Kidney (tissue), 14 donors: ENCODE results near the gene CYTH2. TPM values are rescaled to one million over a fixed set of nuclear protein-coding genes. Genes with fewer than 3 reads are reported as not detected.

Source experiments
- DNase-seq, 5 donors: peaks; one replicate each; pipeline ENCODE4 v3.0.0-alpha.2; 2013 to 2020
- FAIRE-seq: peaks from 2 replicates; lab custom pipeline; 2012; peaks lifted over from hg19 to GRCh38; lab: Jason Lieb, UNC
- H3K27ac ChIP-seq, 2 donors: one replicate each; pipeline ENCODE4 v1.7.0; 2013; ENCODE audit warnings: low read depth in 2 of 2, low read length in 2 of 2, inconsistent platforms in 1 of 2
- H3K27me3 ChIP-seq: one replicate; pipeline ENCODE4 v1.7.1; 2013; ENCODE audit warnings: low read length, inconsistent platforms; ENCODE audit not compliant: control insufficient read depth, insufficient read depth
- H3K36me3 ChIP-seq, 3 donors: one replicate each; pipeline versions ENCODE4 v1.7.0 to v1.7.1; 2013; ENCODE audit warnings: low read length in 3 of 3, control low read depth in 1 of 3, inconsistent platforms in 1 of 3; ENCODE audit not compliant: insufficient read depth in 3 of 3, control insufficient read depth in 2 of 3
- H3K4me1 ChIP-seq, 3 donors: one replicate each; pipeline versions ENCODE4 v1.7.0 to v1.7.1; 2013; ENCODE audit warnings: low read length in 3 of 3, inconsistent platforms in 1 of 3, low read depth in 1 of 3; ENCODE audit not compliant: control insufficient read depth in 2 of 3, insufficient read depth in 2 of 3
- H3K4me3 ChIP-seq, 3 donors: one replicate each; pipeline versions ENCODE4 v1.7.0 to v1.8.1; 2013; ENCODE audit warnings: low read length in 3 of 3, control low read depth in 1 of 3, inconsistent platforms in 1 of 3
- H3K9ac ChIP-seq, 3 donors: one replicate each; pipeline versions ENCODE4 v1.7.0 to v1.7.1; 2013; ENCODE audit warnings: low read length in 3 of 3, control low read depth in 1 of 3, inconsistent platforms in 1 of 3
- H3K9me3 ChIP-seq, 3 donors: one replicate each; pipeline versions ENCODE4 v1.7.0 to v1.7.1; 2013; ENCODE audit warnings: low read length in 3 of 3, control low read depth in 1 of 3, inconsistent platforms in 1 of 3; ENCODE audit not compliant: control insufficient read depth in 2 of 3, insufficient read depth in 1 of 3
- CTCF ChIP-seq: IDR thresholded peaks from 3 replicates; pipeline ENCODE4 v1.5.1; 2012; ENCODE audit warnings: mild to moderate bottlenecking, moderate library complexity, borderline replicate concordance; ENCODE audit not compliant: insufficient read depth; ENCODE audit errors: extremely low read depth
- intact Hi-C: fragments of 100-400 bp; cut with DNase I; formaldehyde crosslinking; loops from one replicate; pipeline ENCODE4 v1.11.1; 2022
- polyA plus RNA-seq: library from polyadenylated mRNA; stranded (reverse); fragments of 350-450 nt; fragmentation: Illumina TruSeq; extraction: RNeasy Lipid Tissue Mini Kit (QIAGEN cat#74804); gene quantifications from one replicate; pipeline ENCODE4 v1.2.3, GENCODE V29; 2014; ENCODE audit warnings: low read depth, low replicate concordance; ENCODE audit not compliant: insufficient read depth
- total RNA-seq: library from RNA; stranded (reverse); fragmentation: NEBNext Ultra II Directional; extraction: Animal tissue kit (Norgen Biotek cat#: 25700); gene quantifications from one replicate; pipeline ENCODE4 v1.2.1, GENCODE V29; 2021
- donor health status: control.
- donor health status: control.
- donor health status: control.
- donor health status: control.
- donor health status: control.
- donor health status: DM: yes; HTN: yes; CAD: no.
- donor health status: Normal renal cell carcinoma (clear cell type).

CYTH2 gene
- total and polyA plus RNA-seq, 2 donors from 2014 or later, result 51.0 to 96.1 TPM

- Histone ChIP-seq H3K9ac (peak overlapping the region in 2 of 3 donors; percentile 32 to 65), H3K4me1 (peaks cover 0 to 6% (median 0%) of the 10 kb centered on the region in 3 donors), H3K9me3 (no peaks in the 10 kb centered on the region), H3K36me3 (peaks cover 4 to 21% (median 11%) of the 10 kb centered on the region in 3 donors), H3K4me3 (peak overlapping the region in 2 of 3 donors; percentile 30 to 65), H3K27ac (peak overlapping the region; percentile 21 to 76), H3K27me3 (no peaks in the 10 kb centered on the region)
- TF ChIP-seq CTCF, result no peak
- DNase-seq (peak; percentile 67 to 88 (median 83)), FAIRE-seq (no peak)
- intact Hi-C loops, result loop anchor here (10.0 kb wide), 1 partner anchor 105 kb away; no protein-coding TSS in a partner anchor
Measured at GRCh38 chr19:48480183-48480557, 11.0 kb downstream of the CYTH2 start.

DNA sequence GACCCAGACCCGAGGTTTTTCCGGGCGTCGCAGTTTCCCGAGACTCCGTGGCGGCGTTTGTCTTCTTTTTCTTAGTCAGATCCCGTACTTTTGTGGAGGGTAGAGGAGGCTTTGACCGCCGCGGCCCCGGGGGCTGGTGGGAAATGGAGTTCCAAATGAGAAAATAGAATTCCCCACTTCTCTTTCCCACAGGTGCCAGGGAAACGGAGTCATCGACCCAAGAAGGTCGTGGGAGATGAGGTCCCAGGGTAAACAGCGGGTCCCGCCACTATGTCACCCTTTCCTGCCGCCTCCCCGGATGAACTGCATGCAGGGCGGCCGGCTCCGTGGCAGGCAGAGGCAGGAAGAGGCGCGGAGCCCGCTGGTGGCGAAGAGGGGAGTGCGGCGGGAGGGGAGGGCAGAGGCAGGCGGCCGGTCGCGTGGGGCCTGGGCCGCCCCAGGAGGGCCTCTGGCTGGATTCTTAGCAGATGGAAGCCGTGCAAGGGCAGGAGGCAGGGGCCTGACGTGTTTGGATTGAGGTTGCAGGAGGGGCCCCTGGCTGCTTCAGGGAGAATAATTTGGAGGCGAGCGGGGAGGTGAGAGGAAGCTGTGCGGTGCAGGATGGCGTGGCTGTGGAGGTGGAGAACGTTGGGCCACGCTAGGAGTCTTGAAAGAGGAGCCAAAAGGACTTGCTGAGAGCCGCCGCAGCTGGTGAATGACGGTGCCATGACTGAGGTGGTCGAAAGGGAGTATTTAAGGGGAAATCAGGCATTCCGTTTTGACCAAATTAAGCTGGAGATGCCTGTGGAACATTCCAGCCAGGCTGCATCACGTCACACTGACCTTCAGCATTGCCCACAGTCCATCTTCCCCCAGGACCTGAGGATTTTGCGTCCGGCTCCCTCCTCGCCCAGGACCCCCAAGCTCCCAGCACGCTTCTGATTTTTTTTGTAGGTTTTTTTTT lies 11.7 kb downstream of the CYTH2 start:
- peak overlapping the region in 2 of 3 donors; percentile 32 to 65 for H3K9ac ChIP-seq
- peaks cover 0 to 6% (median 0%) of the 10 kb centered on the region in 3 donors for H3K4me1 ChIP-seq
- H3K36me3 ChIP-seq, result peaks cover 0 to 14% (median 4%) of the 10 kb centered on the region in 3 donors
- H3K9me3 ChIP-seq, result no peaks in the 10 kb centered on the region
- H3K27me3 ChIP-seq, result no peaks in the 10 kb centered on the region
- peak in 4 of 5 donors; percentile 66 to 80 (median 79) for DNase-seq
- TF ChIP-seq CTCF, result no peak
- H3K4me3 ChIP-seq, result peak overlapping the region; percentile 30 to 65 (median 50)
- FAIRE-seq, result no peak
- intact Hi-C loops, result loop anchor here (10.0 kb wide), 1 partner anchor 104 kb away; no protein-coding TSS in a partner anchor
- peak overlapping the region; percentile 21 to 76 for H3K27ac ChIP-seq

- DNase-seq (no peak), FAIRE-seq (no peak)
- no peak for TF ChIP-seq CTCF
- H3K9ac ChIP-seq, result no peak overlapping the region
- intact Hi-C loops, result loop anchor here (10.0 kb wide), 1 partner anchor 103 kb away; no protein-coding TSS in a partner anchor
- peaks cover 0 to 5% (median 1%) of the 10 kb centered on the region in 3 donors for H3K36me3 ChIP-seq
- H3K4me3 ChIP-seq, result no peak overlapping the region
- H3K27ac ChIP-seq, result no peak overlapping the region
- H3K4me1 ChIP-seq, result peaks cover 0 to 6% (median 0%) of the 10 kb centered on the region in 3 donors
- no peaks in the 10 kb centered on the region for H3K27me3 ChIP-seq
- no peaks in the 10 kb centered on the region for H3K9me3 ChIP-seq
Measured at GRCh38 chr19:48481846-48482639, 12.9 kb downstream of the CYTH2 start.
